Panc1 (cell line): ENCODE data around the gene RASGRP2. TPM values are rescaled to one million over a fixed set of nuclear protein-coding genes. Genes with fewer than 3 reads are reported as not detected.

Experiments used
- ATAC-seq: fragments of 200-7000 bp; cut with Tn5 transposase; 2 replicates; pipeline ENCODE4 v1.9.1; 2020; ENCODE audit warnings: mild to moderate bottlenecking, moderate library complexity
- BruUV-seq: library from RNA; stranded (reverse); fragments of 400-500 nt; replicated peaks from 2 replicates; lab custom pipeline; 2021; lab: Mats Ljungman, UMichigan
- CTCF ChIA-PET: fragments of 300-600 bp; sonication (Branson Sonifier 250); formaldehyde crosslinking; loops from one replicate; lab custom pipeline; 2022; ENCODE audit warnings: antibody characterized with exemption; lab: Charles Lee
- POLR2A ChIA-PET: fragments of 300-600 bp; sonication (Branson Sonifier 250); formaldehyde crosslinking; loops from one replicate; lab custom pipeline; 2022; ENCODE audit warnings: antibody characterized with exemption; lab: Charles Lee
- DNase-seq: peaks from one replicate; pipeline ENCODE4 v3.0.0-alpha.2; 2010; ENCODE audit warnings: low read depth, low spot score
- H3K27ac ChIP-seq: 2 replicates; pipeline ENCODE4 v1.5.1; 2011; ENCODE audit warnings: mild to moderate bottlenecking, low read length, inconsistent platforms
- H3K27me3 ChIP-seq: fragments of 200-500 bp; sonication (Bioruptor generic); 2 replicates; pipeline ENCODE4 v1.6.0; 2014; ENCODE audit warnings: low read length, inconsistent platforms; ENCODE audit not compliant: control insufficient read depth, insufficient read depth
- H3K36me3 ChIP-seq: fragments of 200-500 bp; sonication (Bioruptor generic); 2 replicates; pipeline ENCODE4 v1.5.1; 2014; ENCODE audit warnings: inconsistent platforms, mild to moderate bottlenecking, low read length, moderate library complexity; ENCODE audit not compliant: control insufficient read depth, insufficient read depth
- H3K4me1 ChIP-seq: 2 replicates; pipeline ENCODE4 v1.5.1; 2011; ENCODE audit warnings: inconsistent platforms, mild to moderate bottlenecking, low read length, moderate library complexity; ENCODE audit not compliant: control insufficient read depth, insufficient read depth
- H3K4me3 ChIP-seq, 2 experiments: 2 replicates each; pipeline ENCODE4 v1.5.1; 2011 to 2012; ENCODE audit warnings: low read depth in 2 of 2, low read length in 2 of 2, mild to moderate bottlenecking in 2 of 2, inconsistent platforms in 1 of 2, moderate library complexity in 1 of 2
- H3K9me3 ChIP-seq: fragments of 200-500 bp; sonication (Bioruptor generic); 2 replicates; pipeline ENCODE4 v1.5.1; 2014; ENCODE audit warnings: low read depth, mild to moderate bottlenecking, inconsistent platforms, low read length, moderate library complexity; ENCODE audit not compliant: control insufficient read depth, insufficient read depth
- CTCF ChIP-seq: fragments of 450-650 bp; IDR thresholded peaks from 2 replicates; pipeline ENCODE4 v1.5.1; 2017; ENCODE audit warnings: mild to moderate bottlenecking
- POLR2AphosphoS5 ChIP-seq: IDR thresholded peaks from 2 replicates; pipeline ENCODE4 v1.6.1; 2012; ENCODE audit warnings: mild to moderate bottlenecking, low read depth, low read length, moderate library complexity
- REST ChIP-seq, 2 experiments: IDR thresholded peaks; 2 replicates each; pipeline ENCODE4 v1.6.1; 2011 to 2012; ENCODE audit warnings: low read depth in 2 of 2, control low read depth in 1 of 2, low read length in 1 of 2, mild to moderate bottlenecking in 1 of 2, moderate library complexity in 1 of 2; ENCODE audit not compliant: insufficient read depth in 1 of 2
- SIN3A ChIP-seq: IDR thresholded peaks from 2 replicates; pipeline ENCODE4 v1.6.1; 2012; ENCODE audit warnings: low read depth, mild to moderate bottlenecking, low read length, moderate library complexity, borderline replicate concordance; ENCODE audit not compliant: insufficient read depth
- TCF7L2 ChIP-seq: IDR thresholded peaks from 2 replicates; pipeline ENCODE4 v1.6.1; 2011; ENCODE audit warnings: mild to moderate bottlenecking, low read depth, low read length, inconsistent platforms
- in situ Hi-C: cut with HindIII; loops from 2 replicates; pipeline ENCODE4 v1.10.0; 2016; ENCODE audit warnings: low sequenced_read_pairs, low pct_unique_long_range_greater_than_20kb
- intact Hi-C: fragments of 100-400 bp; cut with micrococcal nuclease; formaldehyde crosslinking; loops from one replicate; pipeline ENCODE4 v1.10.0; 2022; ENCODE audit not compliant: unreplicated experiment
- total RNA-seq: library from RNA; stranded (reverse); gene quantifications from one replicate; pipeline ENCODE4 v1.2.1, GENCODE V29; 2021; ENCODE audit not compliant: unreplicated experiment

The RASGRP2 gene
- total RNA-seq, 1 experiment from 2014 or later: 3.7 TPM

DNA sequence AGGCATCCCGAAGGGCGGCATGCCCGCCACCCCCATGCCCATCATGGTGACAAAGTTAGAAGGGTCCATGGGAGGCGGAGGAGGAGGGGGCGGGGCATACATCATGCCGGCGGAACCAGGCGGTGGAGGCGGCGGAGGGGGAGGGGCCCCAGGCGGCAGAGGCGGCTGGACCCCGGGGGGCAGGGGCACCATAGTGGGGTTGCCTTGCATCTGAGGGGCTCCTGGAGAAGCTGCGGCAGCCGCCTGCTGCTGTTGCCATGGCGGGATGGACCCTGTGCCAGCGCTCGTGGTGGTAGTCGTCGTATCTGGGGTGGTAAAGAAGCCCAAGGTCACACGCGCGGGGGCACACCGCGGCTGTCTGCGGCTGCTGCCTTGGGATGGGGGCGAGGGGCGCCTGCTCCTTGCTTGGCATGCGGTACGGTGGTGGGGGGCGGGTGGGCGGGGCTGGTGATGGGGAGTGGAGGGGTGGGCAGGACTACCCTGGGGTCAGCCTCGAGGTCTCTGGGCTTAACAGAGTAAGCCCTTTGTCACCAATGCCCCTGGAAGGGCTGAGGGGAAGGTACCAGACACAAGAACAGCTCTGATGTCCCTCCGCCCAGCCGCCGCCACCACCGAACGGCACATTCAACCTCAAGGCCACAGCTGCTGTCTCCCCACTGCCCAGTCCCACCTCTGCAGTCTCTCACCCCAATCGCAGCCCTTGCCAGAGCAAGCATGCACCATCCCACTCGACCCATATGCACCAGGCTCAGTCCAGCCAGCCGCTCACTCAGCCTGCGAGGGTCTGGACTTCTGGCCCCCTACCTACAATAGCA, 22.1 kb upstream of the RASGRP2 start:
- intact Hi-C loops (no loop called here), in situ Hi-C loops (no loop called here)
- H3K36me3 ChIP-seq: peaks cover 47% of the 10 kb centered on the region
- no peak for ATAC-seq
- no peaks in the 10 kb centered on the region for H3K9me3 ChIP-seq
- DNase-seq: no peak
- ChIA-PET CTCF (no interaction called here), POLR2A (no interaction called here)
- H3K27ac ChIP-seq: no peak overlapping the region
- no peaks in the 10 kb centered on the region for H3K27me3 ChIP-seq
- H3K4me3 ChIP-seq: no peak overlapping the region
- TF ChIP-seq SIN3A (no peak), REST (IDR thresholded peaks at IDR 0.05; ENCODE audit: insufficient read depth in 1 of 2, low read depth in 2 of 2, low read length in 1 of 2) (no peak), POLR2AphosphoS5 (no peak), TCF7L2 (no peak), CTCF (no peak)
- peaks cover 26% of the 10 kb centered on the region for H3K4me1 ChIP-seq
- no TSS peak for BruUV-seq

DNA sequence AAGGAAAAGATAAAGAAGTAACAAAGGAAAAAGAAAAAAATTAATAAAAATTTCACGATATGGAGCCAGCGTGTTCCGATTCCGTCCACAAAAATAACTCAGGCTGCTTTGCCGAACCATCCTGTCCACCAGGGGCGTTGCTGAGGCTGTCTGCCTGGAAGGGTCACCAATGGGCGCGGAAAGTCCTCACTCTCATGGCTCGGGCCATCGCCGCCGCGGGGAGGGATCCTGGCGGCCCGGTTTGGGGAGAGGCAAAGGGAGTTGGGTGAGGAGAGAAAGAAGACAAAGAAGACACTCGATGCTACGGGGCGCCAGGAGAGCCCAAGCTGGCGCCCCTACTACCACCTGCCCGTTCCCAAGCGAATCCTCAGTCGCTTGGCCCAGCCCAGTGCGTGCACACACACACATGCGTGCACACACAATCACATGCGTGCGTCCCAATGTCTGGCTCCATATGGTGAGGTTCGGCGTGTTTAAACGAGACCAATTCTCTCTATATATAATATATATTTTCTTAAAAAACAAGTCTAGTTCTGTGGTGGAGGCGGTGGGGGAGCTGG, 21.4 kb upstream of the RASGRP2 start:
- POLR2A ChIA-PET: no interaction called here

More for the DNA sequence above, 21.4 kb upstream of the RASGRP2 start:
- intact Hi-C loops: no loop called here
- peaks cover 26% of the 10 kb centered on the region for H3K4me1 ChIP-seq
- H3K36me3 ChIP-seq: peaks cover 40% of the 10 kb centered on the region
- peak; percentile 33; the same call in 1 of the 2 replicates for TF ChIP-seq POLR2AphosphoS5
- TF ChIP-seq CTCF: 0 out of 2 replicates have a peak, but pooled peaks have one; percentile 46
- TF ChIP-seq REST (IDR thresholded peaks at IDR 0.05; ENCODE audit: insufficient read depth in 1 of 2, low read depth in 2 of 2, low read length in 1 of 2): no peak
- in situ Hi-C loops: no loop called here
- DNase-seq: no peak
- CTCF ChIA-PET: interaction anchor here (0.5 kb wide), 1 partner anchor 13 kb away, joined by 5 read pairs; no protein-coding TSS in a partner anchor
- no peak overlapping the region for H3K4me3 ChIP-seq
- ATAC-seq: no peak
- H3K9me3 ChIP-seq: no peaks in the 10 kb centered on the region
- 0 out of 2 replicates have a peak overlapping the region, but pooled peaks have one; percentile 24 for H3K27ac ChIP-seq
- no peaks in the 10 kb centered on the region for H3K27me3 ChIP-seq
- BruUV-seq: no TSS peak
